ACC112 (cell line): Measurements from ENCODE around the gene MYOCOS.

Source experiments
- H2AFZ ChIP-seq: fragments of 200-600 bp; sonication (generic); one replicate; pipeline ENCODE4 v1.6.0; 2017; ENCODE audit warnings: antibody characterized with exemption, low read length; ENCODE audit not compliant: unreplicated experiment
- H3K27ac ChIP-seq: fragments of 200-600 bp; sonication (generic); 2 replicates; pipeline ENCODE4 v1.5.1; 2014; ENCODE audit warnings: low read depth, mild to moderate bottlenecking, antibody characterized with exemption, low read length, moderate library complexity
- H3K27me3 ChIP-seq: fragments of 200-600 bp; sonication (generic); 2 replicates; pipeline ENCODE4 v1.6.1; 2014; ENCODE audit warnings: mild to moderate bottlenecking, antibody characterized with exemption, low read length, moderate library complexity, mixed read lengths; ENCODE audit not compliant: insufficient read depth
- H3K36me3 ChIP-seq: fragments of 200-600 bp; sonication (generic); 2 replicates; pipeline ENCODE4 v1.6.1; 2016; ENCODE audit warnings: mild to moderate bottlenecking, antibody characterized with exemption, low read length, moderate library complexity, mixed read lengths; ENCODE audit not compliant: insufficient read depth
- H3K4me1 ChIP-seq: fragments of 200-600 bp; sonication (generic); one replicate; pipeline ENCODE4 v1.6.1; 2016; ENCODE audit warnings: low read length, mixed read lengths; ENCODE audit not compliant: insufficient read depth, unreplicated experiment, control insufficient read depth
- H3K4me3 ChIP-seq: fragments of 200-600 bp; sonication (generic); 2 replicates; pipeline ENCODE4 v1.5.1; 2014; ENCODE audit warnings: mild to moderate bottlenecking, low read depth, low read length
- H3K79me2 ChIP-seq: fragments of 200-600 bp; sonication (generic); one replicate; pipeline ENCODE4 v1.6.0; 2016; ENCODE audit warnings: low read length; ENCODE audit not compliant: control insufficient read depth, unreplicated experiment, insufficient read depth

MYOCOS gene

GRCh38 chr1:171622152-171622462, at the start of gene MYOCOS:
Gene MYOCOS (plus strand): TSS chr1:171622243. CDS start chr1:171623884, 1,641 bp downstream.
- H3K4me1 ChIP-seq = no peaks in the 10 kb centered on the region
- no peak within 1 kb of the TSS for H2AFZ ChIP-seq
- H3K79me2 ChIP-seq = no peaks in the 10 kb centered on the region
- no peak within 1 kb of the TSS for H3K27ac ChIP-seq
- H3K4me3 ChIP-seq = no peak within 1 kb of the TSS
- H3K36me3 ChIP-seq = no peaks in the 10 kb centered on the region
- peaks cover 27% of the 10 kb centered on the region; the same call in 1 of the 2 replicates for H3K27me3 ChIP-seq

GRCh38 chr1:171576144-171576543, 45.9 kb upstream of the MYOCOS start:
- H3K79me2 ChIP-seq = peaks cover 6% of the 10 kb centered on the region
- H2AFZ ChIP-seq = no peak overlapping the region
- H3K27me3 ChIP-seq = no peaks in the 10 kb centered on the region
- H3K4me1 ChIP-seq = no peaks in the 10 kb centered on the region
- H3K27ac ChIP-seq = no peak overlapping the region
- no peak overlapping the region for H3K4me3 ChIP-seq
- H3K36me3 ChIP-seq = peaks cover 57% of the 10 kb centered on the region

- H3K36me3 ChIP-seq = peaks cover 43% of the 10 kb centered on the region
- H2AFZ ChIP-seq = no peak overlapping the region
- no peaks in the 10 kb centered on the region for H3K27me3 ChIP-seq
- H3K4me3 ChIP-seq = no peak overlapping the region
- H3K79me2 ChIP-seq = no peaks in the 10 kb centered on the region
- no peak overlapping the region for H3K27ac ChIP-seq
- peaks cover 2% of the 10 kb centered on the region for H3K4me1 ChIP-seq
Observed at GRCh38 chr1:171581226-171581625, 40.8 kb upstream of the MYOCOS start.

- no peaks in the 10 kb centered on the region for H3K79me2 ChIP-seq
- H3K27me3 ChIP-seq = no peaks in the 10 kb centered on the region
- peaks cover 43% of the 10 kb centered on the region for H3K36me3 ChIP-seq
- H2AFZ ChIP-seq = no peak overlapping the region
- no peak overlapping the region for H3K4me3 ChIP-seq
- H3K27ac ChIP-seq = no peak overlapping the region
- H3K4me1 ChIP-seq = peaks cover 2% of the 10 kb centered on the region
Observed at GRCh38 chr1:171581766-171582165, 40.3 kb upstream of the MYOCOS start.

GRCh38 chr1:171582589-171582988, 39.5 kb upstream of the MYOCOS start:
- peaks cover 2% of the 10 kb centered on the region for H3K4me1 ChIP-seq
- H3K4me3 ChIP-seq = no peak overlapping the region
- H3K27ac ChIP-seq = no peak overlapping the region
- no peaks in the 10 kb centered on the region for H3K27me3 ChIP-seq
- no peaks in the 10 kb centered on the region for H3K79me2 ChIP-seq
- H2AFZ ChIP-seq = no peak overlapping the region
- peaks cover 45% of the 10 kb centered on the region for H3K36me3 ChIP-seq

- no peak overlapping the region for H3K4me3 ChIP-seq
- H3K36me3 ChIP-seq = peaks cover 51% of the 10 kb centered on the region
Observed at GRCh38 chr1:171583591-171584201, 38.3 kb upstream of the MYOCOS start.

GRCh38 chr1:171585715-171586114, 36.3 kb upstream of the MYOCOS start:
- Histone ChIP-seq H3K27ac (no peak overlapping the region), H3K27me3 (no peaks in the 10 kb centered on the region), H3K79me2 (no peaks in the 10 kb centered on the region), H3K4me1 (peaks cover 6% of the 10 kb centered on the region), H3K36me3 (peaks cover 44% of the 10 kb centered on the region), H2AFZ (no peak overlapping the region), H3K4me3 (no peak overlapping the region)

More at GRCh38 chr1:171583591-171584201, 38.3 kb upstream of the MYOCOS start:
- H3K79me2 ChIP-seq = no peaks in the 10 kb centered on the region
- H2AFZ ChIP-seq = no peak overlapping the region
- H3K27me3 ChIP-seq = no peaks in the 10 kb centered on the region
- H3K4me1 ChIP-seq = peaks cover 2% of the 10 kb centered on the region
- peak overlapping the region; percentile 49 for H3K27ac ChIP-seq

- Histone ChIP-seq H3K36me3 (peaks cover 51% of the 10 kb centered on the region), H3K4me3 (no peak overlapping the region)
Observed at GRCh38 chr1:171588230-171588629, 33.8 kb upstream of the MYOCOS start.

GRCh38 chr1:171590022-171590421, 32.0 kb upstream of the MYOCOS start:
- H3K27ac ChIP-seq = peak overlapping the region; percentile 39

More at GRCh38 chr1:171588230-171588629, 33.8 kb upstream of the MYOCOS start:
- Histone ChIP-seq H3K79me2 (no peaks in the 10 kb centered on the region), H3K27ac (no peak overlapping the region), H2AFZ (no peak overlapping the region), H3K27me3 (no peaks in the 10 kb centered on the region), H3K4me1 (peaks cover 4% of the 10 kb centered on the region)

GRCh38 chr1:171595324-171595723, 26.7 kb upstream of the MYOCOS start:
- H3K4me3 ChIP-seq = no peak overlapping the region
- H3K36me3 ChIP-seq = peaks cover 19% of the 10 kb centered on the region
- H3K79me2 ChIP-seq = no peaks in the 10 kb centered on the region
- H3K27ac ChIP-seq = no peak overlapping the region
- no peaks in the 10 kb centered on the region for H3K4me1 ChIP-seq
- H2AFZ ChIP-seq = no peak overlapping the region
- H3K27me3 ChIP-seq = no peaks in the 10 kb centered on the region

More at GRCh38 chr1:171590022-171590421, 32.0 kb upstream of the MYOCOS start:
- no peaks in the 10 kb centered on the region for H3K27me3 ChIP-seq
- peaks cover 46% of the 10 kb centered on the region for H3K36me3 ChIP-seq
- peaks cover 4% of the 10 kb centered on the region for H3K4me1 ChIP-seq
- no peak overlapping the region for H3K4me3 ChIP-seq
- H2AFZ ChIP-seq = no peak overlapping the region
- H3K79me2 ChIP-seq = no peaks in the 10 kb centered on the region

- Histone ChIP-seq H3K4me1 (no peaks in the 10 kb centered on the region), H3K4me3 (no peak overlapping the region), H3K27me3 (no peaks in the 10 kb centered on the region), H3K79me2 (no peaks in the 10 kb centered on the region), H2AFZ (no peak overlapping the region), H3K36me3 (peaks cover 13% of the 10 kb centered on the region), H3K27ac (no peak overlapping the region)
Observed at GRCh38 chr1:171596119-171596518, 25.9 kb upstream of the MYOCOS start.
